Measurements from ENCODE around the gene SERPINB10. TPM values are rescaled to one million over a fixed set of nuclear protein-coding genes. Genes with fewer than 3 reads are reported as not detected.

SERPINB10 gene
- total RNA-seq, 2 donors from 2014 or later = 0.47 TPM; not detected in 1

GRCh38 chr18:63982361-63982760 is 74.6 kb downstream of the SERPINB10 start:
- peaks cover 23% of the 10 kb centered on the region for H3K36me3 ChIP-seq
- no peak overlapping the region for H3K27ac ChIP-seq
- peaks cover 0 to 11% of the 10 kb centered on the region in 2 donors for H3K4me1 ChIP-seq
- no peak for TF ChIP-seq CTCF (IDR thresholded peaks at IDR 0.05)
- no peaks in the 10 kb centered on the region for H3K27me3 ChIP-seq
- no peak overlapping the region for H3K4me3 ChIP-seq
- no peak for DNase-seq (ENCODE audit: low spot score)
- H3K9me3 ChIP-seq = no peaks in the 10 kb centered on the region

Other genes with a start within 250 kb of the SERPINB10 start
- not detected for gene SERPINB3, start 246.1 kb upstream of the SERPINB10 start, total RNA-seq
- gene SERPINB11, start 205.0 kb upstream of the SERPINB10 start, total RNA-seq = not detected
- under 1 TPM in 1 of 2 donors, not detected in 1; 0.71 TPM for gene SERPINB7, start 132.5 kb upstream of the SERPINB10 start, total RNA-seq
- 1 to 10 TPM in 1 of 2 donors, under 1 TPM in 1; 0.94 to 2.3 TPM for gene SERPINB2, start 20.3 kb upstream of the SERPINB10 start, total RNA-seq
- under 1 TPM in 1 of 2 donors, not detected in 1; 0.48 TPM for gene HMSD, start 41.3 kb downstream of the SERPINB10 start, total RNA-seq
- gene SERPINB8, start 62.1 kb downstream of the SERPINB10 start, total RNA-seq = 1 to 10 TPM; 3.4 to 8.4 TPM
- not detected for gene LINC00305, start 241.1 kb downstream of the SERPINB10 start, total RNA-seq